ENCODE measurements around the gene PITHD1. TPM values are rescaled to one million over a fixed set of nuclear protein-coding genes. Genes with fewer than 3 reads are reported as not detected.

The PITHD1 gene
- total and polyA plus RNA-seq, 2 of the 8 experiments (the other 6 are each of a cell fraction or from before 2014, with no cell fraction given), result 67.4 to 68.8 TPM

GRCh38 chr1:23801876-23802275, 23.7 kb downstream of the PITHD1 start:
- Histone ChIP-seq H3K56ac (replicated peaks; ENCODE audit: insufficient read length, low read depth, low read length) (no peak overlapping the region), H4K8ac (ENCODE audit: extremely low read depth, insufficient read depth, low read length) (no peak overlapping the region), H4K20me1 (replicated peaks in 1 of 2; ENCODE audit: control insufficient read depth in 1 of 2, insufficient read depth in 2 of 2, low read length in 2 of 2) (peaks cover 0 to 4% of the 10 kb centered on the region in 2 experiments), H3K27me3 (replicated peaks in 1 of 4; ENCODE audit: control insufficient read depth in 3 of 4, extremely low read depth in 1 of 4, insufficient read depth in 3 of 4, low read length in 3 of 4) (no peaks in the 10 kb centered on the region; a peak in 1 of 7 replicates), H3K79me1 (ENCODE audit: low read depth, low read length) (no peaks in the 10 kb centered on the region), H4K91ac (replicated peaks; ENCODE audit: insufficient read length, low read length) (no peak overlapping the region), H2BK20ac (ENCODE audit: low read length) (no peak overlapping the region), H3K23ac (ENCODE audit: insufficient read length) (no peak overlapping the region), H3K18ac (ENCODE audit: extremely low read depth, low read length) (no peak overlapping the region), H3K4ac (replicated peaks; ENCODE audit: insufficient read length, low read depth, low read length) (no peak overlapping the region), H2BK120ac (replicated peaks; ENCODE audit: low read depth, low read length) (no peak overlapping the region), H2AK5ac (ENCODE audit: low read depth, low read length) (no peak overlapping the region), H2BK12ac (ENCODE audit: low read depth, low read length) (no peak overlapping the region), H3K9ac (replicated peaks in 1 of 4; ENCODE audit: extremely low read depth in 1 of 4, low read depth in 3 of 4, low read length in 3 of 4) (no peak overlapping the region), H3K4me3 (ENCODE audit: extremely low read depth in 1 of 4, insufficient read depth in 2 of 4, low read depth in 3 of 4, low read length in 4 of 4) (no peak overlapping the region; a peak in 1 of 8 replicates), H3K14ac (ENCODE audit: insufficient read length) (no peak overlapping the region), H3K9me3 (ENCODE audit: insufficient read depth in 2 of 2, low read depth in 1 of 2, low read length in 1 of 2) (no peaks in the 10 kb centered on the region), H3K27ac (ENCODE audit: low read depth, low read length) (no peak overlapping the region), H3K36me3 (ENCODE audit: control insufficient read depth in 2 of 4, insufficient read depth in 4 of 4, low read length in 3 of 4) (peaks cover 4 to 15% (median 7%) of the 10 kb centered on the region in 4 experiments; a peak in 5 of 8 replicates), H3K4me1 (replicated peaks in 1 of 4; ENCODE audit: control insufficient read depth in 3 of 4, insufficient read depth in 4 of 4, low read length in 3 of 4) (peaks cover 0 to 12% (median 9%) of the 10 kb centered on the region in 4 experiments; a peak in 5 of 7 replicates), H2BK5ac (ENCODE audit: low read depth, low read length) (no peak overlapping the region), H3K4me2 (ENCODE audit: insufficient read depth in 1 of 2, low read depth in 2 of 2, low read length in 2 of 2) (no peak overlapping the region; a peak in 1 of 4 replicates), H2AFZ (ENCODE audit: low read length) (no peak overlapping the region), H2BK15ac (ENCODE audit: low read length) (no peak overlapping the region), H3K79me2 (ENCODE audit: control insufficient read depth in 1 of 2, insufficient read depth in 2 of 2, low read length in 2 of 2) (no peaks in the 10 kb centered on the region), H4K5ac (ENCODE audit: insufficient read length, low read depth, low read length) (no peak overlapping the region), H3K23me2 (ENCODE audit: low read depth, low read length) (peaks cover 16% of the 10 kb centered on the region)
- POLR2A ChIA-PET (ENCODE audit: partially characterized antibody), result interaction anchor here (0.7 to 16.2 kb wide), 11 partner anchors 9 to 158 kb away, joined by 3 to 192 read pairs (median 6); partner anchors contain the start of genes HMGCL, LYPLA2, PITHD1 and PNRC2
- FAIRE-seq (no peak), DNase-seq (ENCODE audit: low read depth in 1 of 2, low spot score in 2 of 2) (no peak)
- CTCF ChIA-PET (ENCODE audit: partially characterized antibody), result interaction anchor here (0.6 to 5.3 kb wide), 9 partner anchors 9 to 1694 kb away, joined by 3 to 66 read pairs (median 4); partner anchors contain the start of gene PITHD1
- TF ChIP-seq ZNF274 (IDR thresholded peaks at IDR 0.05; ENCODE audit: borderline replicate concordance, extremely low read depth, low read length) (no peak), USF2 (IDR thresholded peaks at IDR 0.05; ENCODE audit: low read length) (no peak), EZH2 (IDR thresholded peaks at IDR 0.05; ENCODE audit: low read depth, low read length, severe bottlenecking) (no peak), ATF3 (IDR thresholded peaks at IDR 0.05; ENCODE audit: insufficient read depth, low read depth, low read length) (no peak), BCL11A (IDR thresholded peaks at IDR 0.05; ENCODE audit: low read depth in 2 of 2, low read length in 2 of 2) (no peak), E2F6 (IDR thresholded peaks at IDR 0.05) (no peak), EGR1 (IDR thresholded peaks at IDR 0.05; ENCODE audit: borderline replicate concordance, low read depth, low read length) (no peak), KDM5A (IDR thresholded peaks at IDR 0.05; ENCODE audit: low read length) (no peak), SP1 (IDR thresholded peaks at IDR 0.05; ENCODE audit: low read depth, low read length) (no peak)
- 70% methylated on average over 10 of the region's 10 CpGs; no CpG with 5 or more reads in 1 of the 2 experiments for WGBS, 2 experiments (ENCODE audit: extremely low coverage in 1 of 2, insufficient coverage in 1 of 2, insufficient read length in 1 of 2, insufficient replicate concordance in 2 of 2, low coverage in 1 of 2, low lambda C conversion rate in 2 of 2, missing lambda C conversion rate in 1 of 2)
